Measurements from ENCODE around the gene LAPTM4A. TPM values are rescaled to one million over a fixed set of nuclear protein-coding genes. Genes with fewer than 3 reads are reported as not detected.

LAPTM4A gene
- polyA plus RNA-seq, 2 of the 4 experiments (the other 2 are of a cell fraction) = 275 to 509 TPM

DNA sequence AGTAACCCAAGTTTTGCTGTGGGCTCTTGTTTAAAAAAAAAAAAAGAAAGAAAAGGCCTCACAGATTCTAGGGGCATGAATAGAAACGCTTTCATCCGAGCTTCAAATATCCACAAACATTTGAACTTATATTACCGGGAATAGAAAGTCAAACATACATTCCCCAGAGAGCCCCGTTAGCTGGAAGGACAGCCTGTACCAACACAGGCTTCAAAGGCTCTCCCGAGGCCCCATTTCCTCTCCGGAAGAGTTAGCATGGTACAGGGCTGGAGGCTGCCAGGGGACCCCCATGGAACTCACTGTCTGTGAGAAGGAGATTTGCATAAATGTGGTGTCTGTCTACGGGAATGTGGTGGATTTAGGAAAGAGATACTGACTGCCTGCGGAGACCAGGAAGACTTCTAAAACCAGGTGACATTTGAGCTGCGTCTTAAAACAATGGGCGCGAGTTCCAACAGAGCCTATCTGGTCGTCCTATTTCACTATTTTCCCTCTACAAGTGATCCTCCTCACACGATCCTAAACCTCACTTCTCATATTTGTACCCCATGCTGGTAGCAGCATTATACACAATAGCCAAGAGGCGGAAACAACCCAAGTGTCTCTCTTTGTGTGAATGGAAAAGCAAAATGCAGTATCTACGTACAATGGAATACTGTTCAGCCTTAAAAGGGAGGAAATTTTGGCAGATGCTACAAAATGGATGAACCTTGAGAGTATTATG, 38.1 kb downstream of the LAPTM4A start:
- H3K9me3 ChIP-seq = peaks cover 10% of the 10 kb centered on the region
- H3K4me2 ChIP-seq = peak overlapping the region; percentile 84
- peak overlapping the region; percentile 65 for H3K4me3 ChIP-seq
- H3K4me1 ChIP-seq = peaks cover 25% of the 10 kb centered on the region; the same call in 2 of the 3 replicates
- H3K27ac ChIP-seq = peak overlapping the region; percentile 84 to 93
- 0 out of 6 replicates have a peak, but pooled peaks of 1 of the 2 experiments have one; percentile 6 for ATAC-seq
- POLR2A ChIA-PET = interaction anchor here (0.5 to 1.9 kb wide), 4 partner anchors 23 to 39 kb away, joined by 3 to 9 read pairs (median 5); partner anchors contain the start of genes LAPTM4A and WDR35
- DNase-seq (ENCODE audit: low read depth in 1 of 2, low spot score in 1 of 2) = no peak
- no peak for FAIRE-seq
- TF ChIP-seq HOXB13 (CRISPR knock-in tag; IDR thresholded peaks at IDR 0.05; ENCODE audit: low read depth) = no peak
- TF ChIP-seq HOXB5 (CRISPR knock-in tag; IDR thresholded peaks at IDR 0.05) = no peak
- no peak for TF ChIP-seq EP300 (IDR thresholded peaks at IDR 0.05)
- TF ChIP-seq CBX2 (IDR thresholded peaks at IDR 0.05; ENCODE audit: borderline replicate concordance, low read depth) = no peak
- no peak for TF ChIP-seq FOSL2 (IDR thresholded peaks at IDR 0.05)
- no peak for TF ChIP-seq FOSL2 (CRISPR knock-in tag; IDR thresholded peaks at IDR 0.05)
- no peak for TF ChIP-seq ZNF302 (CRISPR knock-in tag; IDR thresholded peaks at IDR 0.05)
- TF ChIP-seq CHD2 (IDR thresholded peaks at IDR 0.05; ENCODE audit: low read length, partially characterized antibody) = no peak
- no peak for TF ChIP-seq CBX8 (IDR thresholded peaks at IDR 0.05)
- TF ChIP-seq GATA3 (IDR thresholded peaks at IDR 0.05; ENCODE audit: borderline replicate concordance) = no peak
- no peak for TF ChIP-seq NR3C1 (IDR thresholded peaks at IDR 0.05)
- no peak for TF ChIP-seq FOXS1 (CRISPR knock-in tag; IDR thresholded peaks at IDR 0.05)
- TF ChIP-seq, protein P1, sequence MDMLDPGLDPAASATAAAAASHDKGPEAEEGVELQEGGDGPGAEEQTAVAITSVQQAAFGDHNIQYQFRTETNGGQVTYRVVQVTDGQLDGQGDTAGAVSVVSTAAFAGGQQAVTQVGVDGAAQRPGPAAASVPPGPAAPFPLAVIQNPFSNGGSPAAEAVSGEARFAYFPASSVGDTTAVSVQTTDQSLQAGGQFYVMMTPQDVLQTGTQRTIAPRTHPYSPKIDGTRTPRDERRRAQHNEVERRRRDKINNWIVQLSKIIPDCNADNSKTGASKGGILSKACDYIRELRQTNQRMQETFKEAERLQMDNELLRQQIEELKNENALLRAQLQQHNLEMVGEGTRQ (IDR thresholded peaks at IDR 0.05) = no peak
- TF ChIP-seq ZC3H11A (IDR thresholded peaks at IDR 0.05) = no peak
- no peak for TF ChIP-seq HDAC2 (IDR thresholded peaks at IDR 0.05)
- no peak for TF ChIP-seq KDM1A (IDR thresholded peaks at IDR 0.05; ENCODE audit: low read depth)
- no peak for TF ChIP-seq ESRRA (IDR thresholded peaks at IDR 0.05; ENCODE audit: borderline replicate concordance, low read length)
- no peak for TF ChIP-seq ATOH8 (CRISPR knock-in tag; IDR thresholded peaks at IDR 0.05; ENCODE audit: low read depth)
- no peak for TF ChIP-seq BCL3 (IDR thresholded peaks at IDR 0.05)
- 81% methylated on average over 15 of the region's 15 CpGs for WGBS (ENCODE audit: missing lambda C conversion rate)
- CTCF ChIA-PET = interaction anchor here (0.6 to 8.6 kb wide), 18 partner anchors 11 to 492 kb away, joined by 3 to 146 read pairs (median 12); partner anchors contain the start of gene LAPTM4A

DNA sequence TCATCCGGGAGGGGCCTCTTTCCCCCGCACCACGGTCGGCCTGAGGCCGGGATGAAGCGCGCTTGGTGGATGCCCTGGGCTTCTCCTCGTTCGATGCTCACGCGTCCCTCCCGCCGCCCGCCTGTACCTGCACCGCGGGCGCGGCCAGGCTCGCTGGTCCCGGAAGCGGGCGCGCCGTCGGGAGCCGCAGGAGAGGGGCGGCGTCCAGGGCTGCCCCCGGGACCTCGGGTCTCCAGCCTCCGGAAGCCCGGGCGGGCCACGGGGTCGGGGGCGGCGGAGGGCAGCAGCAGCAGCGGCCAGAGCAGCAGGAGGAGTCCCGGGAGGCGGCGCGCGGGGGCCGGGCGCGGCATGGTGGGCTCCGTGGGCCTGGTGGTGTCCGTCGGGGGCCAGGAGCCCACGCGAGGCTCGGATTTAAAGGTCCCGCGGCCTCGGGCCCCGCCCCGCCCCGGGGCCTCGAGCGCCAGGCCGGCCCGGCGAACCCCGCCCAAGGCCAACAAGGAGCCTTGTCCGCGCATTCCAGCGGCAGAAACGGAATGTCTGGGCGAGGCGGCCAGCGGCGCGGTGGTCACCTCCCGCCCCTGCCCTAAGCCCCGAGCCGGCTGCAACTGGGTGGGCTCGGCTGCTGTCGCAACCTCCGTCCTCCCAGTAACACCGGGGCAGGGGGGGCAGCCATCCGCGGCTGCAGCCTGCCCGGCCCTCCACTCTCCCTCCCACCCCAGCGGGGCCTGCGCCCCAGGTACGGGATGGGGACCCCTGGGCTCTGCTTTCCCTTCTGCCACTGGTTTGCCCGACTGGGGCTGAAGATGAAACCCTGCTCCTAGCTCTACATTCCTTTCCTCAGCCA, 38.9 kb downstream of the LAPTM4A start, which contains the start of gene MATN3:
Gene MATN3, minus strand, starts transcription at position 387 of the 844 bp plus-strand sequence. Its CDS starts 37 bp downstream, at position 350.
- peak within 1 kb of the TSS; percentile 65 for H3K4me3 ChIP-seq
- ATAC-seq (peak; percentile 82 to 83), FAIRE-seq (no peak), DNase-seq (ENCODE audit: low read depth in 1 of 2, low spot score in 1 of 2) (peak; percentile 59 to 65)
- ChIA-PET CTCF (interaction anchor here (0.6 to 8.6 kb wide), 11 partner anchors 22 to 493 kb away, joined by 4 to 146 read pairs (median 5); no protein-coding TSS in a partner anchor), POLR2A (interaction anchor here (0.5 to 1.9 kb wide), 4 partner anchors 23 to 39 kb away, joined by 3 to 9 read pairs (median 5); partner anchors contain the start of genes LAPTM4A and WDR35)
- H3K4me2 ChIP-seq = peak within 1 kb of the TSS; percentile 84
- H3K27ac ChIP-seq = peak within 1 kb of the TSS; percentile 84 to 93
- H3K9me3 ChIP-seq = peaks cover 10% of the 10 kb centered on the region
- H3K4me1 ChIP-seq = peaks cover 27% of the 10 kb centered on the region; the same call in 2 of the 3 replicates
- WGBS (ENCODE audit: missing lambda C conversion rate) = 18% methylated on average over 26 of the region's 87 CpGs
- TF ChIP-seq SREBF2 (IDR thresholded peaks at IDR 0.05) (no peak), EHMT2 (IDR thresholded peaks at IDR 0.05; ENCODE audit: low read depth) (no peak), NR3C1 (IDR thresholded peaks at IDR 0.05) (no peak), ZFP36 (IDR thresholded peaks at IDR 0.05; ENCODE audit: borderline replicate concordance, partially characterized antibody) (no peak), JUN (IDR thresholded peaks at IDR 0.05) (peak in 1 of 2 experiments; percentile 69; a peak in 2 of 5 replicates), FOSB (CRISPR knock-in tag; IDR thresholded peaks at IDR 0.05) (no peak), CEBPB (IDR thresholded peaks at IDR 0.05) (no peak), MAFK (IDR thresholded peaks at IDR 0.05; ENCODE audit: partially characterized antibody) (no peak), POLR2AphosphoS2 (conservative IDR thresholded peaks at IDR 0.05; ENCODE audit: low read length) (no peak), ATOH8 (CRISPR knock-in tag; IDR thresholded peaks at IDR 0.05; ENCODE audit: low read depth) (no peak), POLR2A (IDR thresholded peaks at IDR 0.05; ENCODE audit: low read length) (peak; percentile 50; the same call in 1 of the 2 replicates), ZNF302 (CRISPR knock-in tag; IDR thresholded peaks at IDR 0.05) (no peak), PHF8 (IDR thresholded peaks at IDR 0.05; ENCODE audit: borderline replicate concordance, low read depth) (peak; percentile 6; the same call in 1 of the 2 replicates), NFE2L2 (conservative IDR thresholded peaks at IDR 0.05; ENCODE audit: low read length) (no peak), BHLHE40 (IDR thresholded peaks at IDR 0.05; ENCODE audit: low read depth, low read length) (no peak), E2F6 (IDR thresholded peaks at IDR 0.05; ENCODE audit: borderline replicate concordance, low read depth) (peak; percentile 62), CBX2 (IDR thresholded peaks at IDR 0.05; ENCODE audit: borderline replicate concordance, low read depth) (no peak), GATA3 (IDR thresholded peaks at IDR 0.05; ENCODE audit: borderline replicate concordance) (0 out of 2 replicates have a peak, but pooled peaks have one; percentile 5)

Data from A549 (cell line).